HFFc6 (cell line): ENCODE data around the gene CCDC81. TPM values are rescaled to one million over a fixed set of nuclear protein-coding genes. Genes with fewer than 3 reads are reported as not detected.

Source experiments
- DNase-seq: peaks from one replicate; pipeline ENCODE4 v3.0.0-alpha.2; 2018
- H3K27ac Mint-ChIP-seq: 2 replicates; pipeline ENCODE4 v1.8.0; 2020; ENCODE audit warnings: mild to moderate bottlenecking, mixed read lengths
- H3K27me3 Mint-ChIP-seq: 2 replicates; pipeline ENCODE4 v1.8.0; 2021; ENCODE audit warnings: mild to moderate bottlenecking, moderate library complexity, mixed read lengths; ENCODE audit not compliant: insufficient read depth
- H3K36me3 Mint-ChIP-seq: 2 replicates; pipeline ENCODE4 v1.8.0; 2021; ENCODE audit warnings: low read depth, mixed read lengths
- H3K4me1 Mint-ChIP-seq: 2 replicates; pipeline ENCODE4 v1.8.0; 2020; ENCODE audit warnings: low read depth, mixed read lengths
- H3K4me3 Mint-ChIP-seq: 2 replicates; pipeline ENCODE4 v1.8.0; 2020; ENCODE audit warnings: mild to moderate bottlenecking, moderate library complexity, mixed read lengths
- H3K9me3 Mint-ChIP-seq: 2 replicates; pipeline ENCODE4 v1.8.0; 2020; ENCODE audit warnings: mild to moderate bottlenecking, mixed read lengths
- total RNA-seq, 6 experiments: library from RNA; stranded (reverse); fragmentation: NEBNext Ultra II Directional; extraction: Animal tissue kit (Norgen Biotek cat#: 25700); gene quantifications; 2 replicates in 1 of 6; 3 replicates in 5 of 6; pipeline ENCODE4 v1.2.3, GENCODE V29; 2021
- TF ChIP-seq, protein P1 (sequence below): fragments of 200-600 bp; sonication (generic); IDR thresholded peaks from 2 replicates; pipeline ENCODE4 v1.5.0; 2021; ENCODE audit warnings: antibody characterized with exemption, mild to moderate bottlenecking

Gene CCDC81
- total RNA-seq, 6 experiments from 2014 or later: 3.4 to 10.6 (median 4.5) TPM

DNA sequence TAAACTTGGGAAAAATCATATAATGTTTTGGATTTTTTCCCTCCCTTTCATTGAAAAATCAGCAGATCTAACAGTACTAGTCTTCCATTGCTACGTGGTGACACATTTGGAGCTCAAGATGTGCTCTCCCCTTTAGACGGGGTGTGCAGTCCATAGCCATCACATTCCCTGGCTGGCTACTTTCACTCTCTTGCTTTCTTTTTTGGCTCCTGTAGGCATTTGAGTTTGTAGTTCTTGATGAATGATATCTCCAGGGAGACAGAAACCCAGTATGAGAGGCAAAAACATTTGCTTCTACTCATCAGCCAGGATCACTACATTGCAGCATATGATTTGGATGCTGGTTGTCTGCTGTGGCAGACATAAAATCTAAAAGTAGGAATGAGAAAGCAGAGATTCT lies 12.1 kb downstream of the CCDC81 start:
- Mint-ChIP-seq H3K36me3 (no peaks in the 10 kb centered on the region), H3K9me3 (no peaks in the 10 kb centered on the region), H3K27ac (no peak overlapping the region), H3K27me3 (no peaks in the 10 kb centered on the region), H3K4me1 (peaks cover 8% of the 10 kb centered on the region; the same call in 1 of the 2 replicates), H3K4me3 (no peak overlapping the region)
- no peak for DNase-seq
- TF ChIP-seq, protein P1, sequence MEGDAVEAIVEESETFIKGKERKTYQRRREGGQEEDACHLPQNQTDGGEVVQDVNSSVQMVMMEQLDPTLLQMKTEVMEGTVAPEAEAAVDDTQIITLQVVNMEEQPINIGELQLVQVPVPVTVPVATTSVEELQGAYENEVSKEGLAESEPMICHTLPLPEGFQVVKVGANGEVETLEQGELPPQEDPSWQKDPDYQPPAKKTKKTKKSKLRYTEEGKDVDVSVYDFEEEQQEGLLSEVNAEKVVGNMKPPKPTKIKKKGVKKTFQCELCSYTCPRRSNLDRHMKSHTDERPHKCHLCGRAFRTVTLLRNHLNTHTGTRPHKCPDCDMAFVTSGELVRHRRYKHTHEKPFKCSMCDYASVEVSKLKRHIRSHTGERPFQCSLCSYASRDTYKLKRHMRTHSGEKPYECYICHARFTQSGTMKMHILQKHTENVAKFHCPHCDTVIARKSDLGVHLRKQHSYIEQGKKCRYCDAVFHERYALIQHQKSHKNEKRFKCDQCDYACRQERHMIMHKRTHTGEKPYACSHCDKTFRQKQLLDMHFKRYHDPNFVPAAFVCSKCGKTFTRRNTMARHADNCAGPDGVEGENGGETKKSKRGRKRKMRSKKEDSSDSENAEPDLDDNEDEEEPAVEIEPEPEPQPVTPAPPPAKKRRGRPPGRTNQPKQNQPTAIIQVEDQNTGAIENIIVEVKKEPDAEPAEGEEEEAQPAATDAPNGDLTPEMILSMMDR: no peak

DNA sequence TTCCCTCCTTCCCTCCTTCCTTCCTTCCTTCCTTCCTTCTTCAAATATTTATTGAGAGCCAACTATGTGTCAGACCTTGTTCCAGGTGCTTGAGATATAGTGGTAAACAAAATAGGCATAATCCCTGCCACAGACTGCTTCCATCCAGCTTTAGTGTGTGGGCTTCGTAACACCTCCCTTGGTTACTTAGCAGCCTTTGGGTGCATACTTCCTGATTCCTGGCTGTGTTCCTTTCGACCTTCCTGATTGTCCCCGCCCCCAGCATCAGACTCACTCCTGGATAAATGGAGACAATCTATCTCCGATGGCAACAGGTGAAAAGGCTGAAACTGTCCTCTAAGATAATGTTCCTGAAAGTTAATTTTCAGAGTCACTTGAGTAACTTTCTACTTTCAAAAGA lies 13.5 kb downstream of the CCDC81 start:
- no peak overlapping the region for H3K4me3 Mint-ChIP-seq
- TF ChIP-seq, protein P1: no peak
- peaks cover 8% of the 10 kb centered on the region; the same call in 1 of the 2 replicates for H3K4me1 Mint-ChIP-seq
- DNase-seq: no peak
- no peak overlapping the region for H3K27ac Mint-ChIP-seq
- H3K9me3 Mint-ChIP-seq: no peaks in the 10 kb centered on the region
- H3K27me3 Mint-ChIP-seq: no peaks in the 10 kb centered on the region
- H3K36me3 Mint-ChIP-seq: peaks cover 4% of the 10 kb centered on the region; the same call in 1 of the 2 replicates

DNA sequence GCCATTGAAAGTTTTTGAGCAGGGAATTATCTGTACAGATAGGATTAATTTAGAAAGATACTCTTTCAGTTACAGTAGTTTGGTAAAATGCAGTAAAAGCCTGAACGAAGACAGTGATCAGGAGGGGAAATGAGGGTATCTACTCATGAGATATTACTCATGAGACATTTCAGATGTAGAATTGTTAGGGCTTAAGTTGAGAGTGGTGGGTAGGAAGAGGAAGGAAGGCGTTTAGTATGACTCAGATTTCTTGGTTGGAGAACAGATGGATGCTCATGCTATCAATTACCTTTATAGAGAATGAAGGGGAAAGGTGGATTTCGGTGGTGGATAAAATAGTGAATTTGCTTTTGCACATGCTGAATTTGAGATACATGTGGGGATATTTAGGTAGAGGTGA lies 15.8 kb downstream of the CCDC81 start:
- no peak for DNase-seq
- H3K27me3 Mint-ChIP-seq: no peaks in the 10 kb centered on the region
- no peak overlapping the region for H3K27ac Mint-ChIP-seq
- peaks cover 4% of the 10 kb centered on the region; the same call in 1 of the 2 replicates for H3K36me3 Mint-ChIP-seq
- H3K4me1 Mint-ChIP-seq: peaks cover 18% of the 10 kb centered on the region
- no peak overlapping the region for H3K4me3 Mint-ChIP-seq
- no peaks in the 10 kb centered on the region for H3K9me3 Mint-ChIP-seq
- TF ChIP-seq, protein P1: no peak

DNA sequence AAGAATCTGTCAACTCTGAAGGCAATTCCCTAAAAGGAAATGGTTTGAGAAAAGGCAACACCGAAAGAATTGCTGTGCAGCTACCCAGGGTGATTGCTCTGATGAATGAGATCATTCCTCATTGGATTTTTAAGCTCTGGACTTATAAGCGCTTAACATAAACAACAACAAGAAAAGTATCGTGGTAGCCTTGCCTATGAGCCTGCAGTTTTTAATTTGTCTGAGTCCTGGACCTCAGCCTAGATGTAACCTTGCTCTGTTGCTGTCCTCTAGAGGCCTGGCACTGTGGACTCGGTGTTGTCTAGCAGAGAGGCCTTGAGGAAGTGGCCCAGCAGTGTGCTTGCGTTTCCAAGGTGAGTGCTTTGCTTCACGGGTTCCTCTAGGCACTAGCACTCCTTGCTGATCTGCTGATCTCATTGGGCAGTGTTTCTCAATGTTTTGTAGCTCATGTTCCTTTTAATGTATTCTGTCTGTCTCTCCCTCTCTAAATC lies 20.4 kb downstream of the CCDC81 start:
- TF ChIP-seq, protein P1: no peak
- peak overlapping the region; percentile 68 for H3K4me3 Mint-ChIP-seq
- H3K9me3 Mint-ChIP-seq: no peaks in the 10 kb centered on the region
- DNase-seq: peak; percentile 31
- peaks cover 47% of the 10 kb centered on the region for H3K4me1 Mint-ChIP-seq
- H3K36me3 Mint-ChIP-seq: peaks cover 4% of the 10 kb centered on the region; the same call in 1 of the 2 replicates
- no peaks in the 10 kb centered on the region for H3K27me3 Mint-ChIP-seq
- H3K27ac Mint-ChIP-seq: peak overlapping the region; percentile 84

DNA sequence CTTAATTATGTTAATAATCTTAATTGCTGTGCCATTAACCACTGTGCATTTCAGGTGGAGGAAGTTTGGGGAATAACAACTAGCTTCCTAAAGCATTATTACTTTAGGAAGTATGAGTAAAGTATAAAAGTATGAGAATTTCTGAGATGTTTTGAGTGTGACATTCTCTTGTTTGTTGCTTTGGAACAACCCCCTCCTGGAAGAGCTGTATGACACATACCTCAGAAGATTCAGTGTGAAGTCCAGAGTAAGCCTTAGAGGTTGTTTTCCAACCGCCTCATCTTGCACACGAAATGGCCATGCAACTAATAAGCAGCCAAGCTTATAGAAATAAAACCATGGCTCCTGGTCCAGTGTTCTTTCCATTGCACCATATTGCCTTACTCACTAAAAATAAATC lies 21.7 kb downstream of the CCDC81 start:
- peak; percentile 78 for DNase-seq
- Mint-ChIP-seq H3K27me3 (no peaks in the 10 kb centered on the region), H3K4me3 (peak overlapping the region; percentile 57), H3K4me1 (peaks cover 47% of the 10 kb centered on the region), H3K36me3 (peaks cover 6% of the 10 kb centered on the region), H3K27ac (peak overlapping the region; percentile 84), H3K9me3 (no peaks in the 10 kb centered on the region)
- TF ChIP-seq, protein P1: no peak
